Ishikawa (cell line): ENCODE results near the gene PTK6.

Experiments used
- EGR1 ChIP-seq: IDR thresholded peaks from 2 replicates; pipeline ENCODE4 v1.6.1; 2012
- EP300 ChIP-seq: IDR thresholded peaks from 2 replicates; pipeline ENCODE4 v1.6.1; 2012; ENCODE audit warnings: borderline replicate concordance
- FOXM1 ChIP-seq: IDR thresholded peaks from 2 replicates; pipeline ENCODE4 v1.6.1; 2012; ENCODE audit warnings: low read depth, borderline replicate concordance
- MAX ChIP-seq: IDR thresholded peaks from 2 replicates; pipeline ENCODE4 v1.6.1; 2012
- NFIC ChIP-seq: IDR thresholded peaks from 2 replicates; pipeline ENCODE4 v1.6.1; 2012
- RAD21 ChIP-seq: IDR thresholded peaks from 2 replicates; pipeline ENCODE4 v1.6.1; 2012; ENCODE audit warnings: low read depth
- REST ChIP-seq: IDR thresholded peaks from 2 replicates; pipeline ENCODE4 v1.6.1; 2012; ENCODE audit warnings: low read depth, mild to moderate bottlenecking
- TAF1 ChIP-seq: IDR thresholded peaks from 2 replicates; pipeline ENCODE4 v1.6.1; 2012; ENCODE audit warnings: low read depth, mild to moderate bottlenecking
- TCF12 ChIP-seq: IDR thresholded peaks from 2 replicates; pipeline ENCODE4 v1.6.1; 2012; ENCODE audit warnings: low read depth
- TEAD4 ChIP-seq: IDR thresholded peaks from 2 replicates; pipeline ENCODE4 v1.6.1; 2012
- USF1 ChIP-seq: IDR thresholded peaks from 2 replicates; pipeline ENCODE4 v1.6.1; 2012

GRCh38 chr20:63560856-63561609, 23.9 kb upstream of the PTK6 start:
- no peak for TF ChIP-seq FOXM1
- TF ChIP-seq TAF1 = no peak
- no peak for TF ChIP-seq TCF12
- no peak for TF ChIP-seq MAX
- TF ChIP-seq EP300 = no peak
- no peak for TF ChIP-seq USF1
- no peak for TF ChIP-seq EGR1
- no peak for TF ChIP-seq TEAD4
- TF ChIP-seq RAD21 = no peak
- no peak for TF ChIP-seq REST
- TF ChIP-seq NFIC = no peak
